Sigmoid colon (tissue), 7 donors: ENCODE measurements around the gene SELENOS. TPM values are rescaled to one million over a fixed set of nuclear protein-coding genes. Genes with fewer than 3 reads are reported as not detected.

Source experiments
- DNase-seq: peaks from one replicate; pipeline ENCODE4 v3.0.0-alpha.2; 2019
- H3K27ac ChIP-seq, 4 donors: fragments of 200-600 bp; sonication (generic); one replicate each; pipeline ENCODE4 v1.5.1; 2016 to 2019; ENCODE audit warnings: mild to moderate bottlenecking in 1 of 4
- H3K27me3 ChIP-seq, 3 donors: fragments of 200-600 bp; sonication (generic); one replicate each; pipeline ENCODE4 v1.5.1; 2019; ENCODE audit warnings: mild to moderate bottlenecking in 1 of 3
- H3K36me3 ChIP-seq, 4 donors: fragments of 200-600 bp; sonication (generic); one replicate each; pipeline ENCODE4 v1.5.1; 2016 to 2019
- H3K4me1 ChIP-seq, 4 donors: fragments of 200-600 bp; sonication (generic); one replicate each; pipeline ENCODE4 v1.5.1; 2017 to 2019
- H3K4me3 ChIP-seq, 4 donors: fragments of 200-600 bp; sonication (generic); one replicate each; pipeline ENCODE4 v1.5.1; 2017 to 2019; ENCODE audit warnings: mild to moderate bottlenecking in 2 of 4, moderate library complexity in 1 of 4
- H3K9me3 ChIP-seq, 4 donors: fragments of 200-600 bp in 3 of 4; sonication (generic) in 3 of 4; one replicate each; pipeline versions ENCODE4 v1.5.1 to v1.6.1; 2013 to 2019
- CTCF ChIP-seq, 4 experiments: fragments of 450-650 bp in 3 of 4; fragments of 200-600 bp in 1 of 4; IDR thresholded peaks; one replicate each; pipeline ENCODE4 v1.5.1; 2016 to 2019; ENCODE audit warnings: antibody characterized with exemption in 4 of 4, mild to moderate bottlenecking in 3 of 4, moderate library complexity in 2 of 4
- EP300 ChIP-seq, 4 donors: sonication (generic); formaldehyde crosslinking; IDR thresholded peaks; one replicate each; pipeline ENCODE4 v1.6.1; 2017; ENCODE audit warnings: antibody characterized with exemption in 4 of 4
- POLR2A ChIP-seq, 2 donors: fragments of 450-650 bp; IDR thresholded peaks; one replicate each; pipeline ENCODE4 v1.6.1; 2016; ENCODE audit warnings: antibody characterized with exemption in 2 of 2, mild to moderate bottlenecking in 2 of 2, moderate library complexity in 2 of 2
- POLR2AphosphoS5 ChIP-seq, 4 donors: sonication (generic); formaldehyde crosslinking; IDR thresholded peaks; one replicate each; pipeline ENCODE4 v1.6.1; 2017; ENCODE audit warnings: antibody characterized with exemption in 4 of 4
- WGBS, 2 donors: extraction: QIAGEN DNeasy Blood & Tissue Kit; methylation state at CpG; one replicate each; pipeline ENCODE4 v1.1.7; 2013; 5-methylcytosine and 5-hydroxymethylcytosine counted together
- intact Hi-C: fragments of 100-400 bp; cut with DNase I; formaldehyde crosslinking; loops from one replicate; pipeline ENCODE4 v1.15.1; 2023
- polyA plus RNA-seq, 3 donors: library from polyadenylated mRNA; stranded (reverse); fragments of 200-250 nt; gene quantifications; one replicate each; pipeline ENCODE4 v1.2.3, GENCODE V29; 2013
- total RNA-seq, 4 donors: library from RNA; depleted of rRNA; stranded (reverse); fragments of >200 nt; gene quantifications; one replicate each; pipeline ENCODE4 v1.1.0, GENCODE V29; 2016
- donor health status: healthy with polysubstance abuse.
- donor health status: Bipolar disorder and iron deficiency.
- donor health status: healthy.

SELENOS gene
- total and polyA plus RNA-seq, 7 donors: 39.3 to 127 (median 55.9) TPM

GRCh38 chr15:101244889-101245668, 32.2 kb downstream of the SELENOS start:
- no peaks in the 10 kb centered on the region for H3K9me3 ChIP-seq
- H3K36me3 ChIP-seq: no peaks in the 10 kb centered on the region
- H3K4me3 ChIP-seq: no peak overlapping the region
- intact Hi-C loops: no loop called here
- WGBS, 2 donors: 94 to 95% methylated on average over 14 of the region's 14 CpGs
- no peaks in the 10 kb centered on the region for H3K27me3 ChIP-seq
- H3K4me1 ChIP-seq: peaks cover 0 to 59% (median 30%) of the 10 kb centered on the region in 4 donors
- no peak overlapping the region for H3K27ac ChIP-seq
- no peak for DNase-seq
- TF ChIP-seq CTCF (IDR thresholded peaks at IDR 0.05) (no peak), EP300 (IDR thresholded peaks at IDR 0.05) (no peak), POLR2AphosphoS5 (IDR thresholded peaks at IDR 0.05) (no peak), POLR2A (IDR thresholded peaks at IDR 0.05) (no peak)

GRCh38 chr15:101244036-101244781, 33.1 kb downstream of the SELENOS start:
- H3K27me3 ChIP-seq: no peaks in the 10 kb centered on the region
- no peak overlapping the region for H3K4me3 ChIP-seq
- no peaks in the 10 kb centered on the region for H3K9me3 ChIP-seq
- no peak for TF ChIP-seq CTCF (IDR thresholded peaks at IDR 0.05)
- TF ChIP-seq POLR2AphosphoS5 (IDR thresholded peaks at IDR 0.05): no peak
- TF ChIP-seq EP300 (IDR thresholded peaks at IDR 0.05): no peak
- intact Hi-C loops: no loop called here
- peak overlapping the region in 2 of 4 donors; percentile 3 to 20 for H3K27ac ChIP-seq
- H3K4me1 ChIP-seq: peaks cover 0 to 50% (median 22%) of the 10 kb centered on the region in 4 donors
- H3K36me3 ChIP-seq: no peaks in the 10 kb centered on the region
- 43 to 63% methylated on average over 7 of the region's 7 CpGs for WGBS, 2 donors
- no peak for DNase-seq

- Histone ChIP-seq H3K9me3 (no peaks in the 10 kb centered on the region), H3K4me3 (no peak overlapping the region), H3K27ac (peak overlapping the region in 1 of 4 donors; percentile 15), H3K27me3 (no peaks in the 10 kb centered on the region), H3K4me1 (peaks cover 0 to 48% (median 19%) of the 10 kb centered on the region in 4 donors), H3K36me3 (no peaks in the 10 kb centered on the region)
- TF ChIP-seq POLR2AphosphoS5 (IDR thresholded peaks at IDR 0.05) (no peak), POLR2A (IDR thresholded peaks at IDR 0.05) (no peak), EP300 (IDR thresholded peaks at IDR 0.05) (no peak), CTCF (IDR thresholded peaks at IDR 0.05) (no peak)
- 92 to 94% methylated on average over 9 of the region's 9 CpGs for WGBS, 2 donors
- no peak for DNase-seq
- intact Hi-C loops: no loop called here
Observed at GRCh38 chr15:101243420-101243819, 33.9 kb downstream of the SELENOS start.

GRCh38 chr15:101242999-101243336, 34.3 kb downstream of the SELENOS start:
- Histone ChIP-seq H3K9me3 (no peaks in the 10 kb centered on the region), H3K27ac (peak overlapping the region in 2 of 4 donors; percentile 15 to 31), H3K4me1 (peaks cover 0 to 48% (median 17%) of the 10 kb centered on the region in 4 donors), H3K4me3 (no peak overlapping the region), H3K27me3 (no peaks in the 10 kb centered on the region), H3K36me3 (no peaks in the 10 kb centered on the region)
- intact Hi-C loops: no loop called here
- TF ChIP-seq CTCF (IDR thresholded peaks at IDR 0.05): no peak
- no peak for TF ChIP-seq POLR2A (IDR thresholded peaks at IDR 0.05)
- TF ChIP-seq EP300 (IDR thresholded peaks at IDR 0.05): no peak
- TF ChIP-seq POLR2AphosphoS5 (IDR thresholded peaks at IDR 0.05): no peak
- DNase-seq: no peak
- WGBS, 2 donors: 71 to 77% methylated on average over 6 of the region's 6 CpGs
